Measurements from ENCODE around the gene OR2K2.
"Not testable (repeated sequence)": the region's sequence is repeated elsewhere in the genome, so short reads cannot be mapped to it uniquely, and the experiment has no call there.

OR2K2 gene

GRCh38 chr9:111297066-111297824 lies 32.8 kb downstream of the OR2K2 start:
- FAIRE-seq = no peak

GRCh38 chr9:111294691-111295451 lies 35.2 kb downstream of the OR2K2 start:
- FAIRE-seq = no peak

DNA sequence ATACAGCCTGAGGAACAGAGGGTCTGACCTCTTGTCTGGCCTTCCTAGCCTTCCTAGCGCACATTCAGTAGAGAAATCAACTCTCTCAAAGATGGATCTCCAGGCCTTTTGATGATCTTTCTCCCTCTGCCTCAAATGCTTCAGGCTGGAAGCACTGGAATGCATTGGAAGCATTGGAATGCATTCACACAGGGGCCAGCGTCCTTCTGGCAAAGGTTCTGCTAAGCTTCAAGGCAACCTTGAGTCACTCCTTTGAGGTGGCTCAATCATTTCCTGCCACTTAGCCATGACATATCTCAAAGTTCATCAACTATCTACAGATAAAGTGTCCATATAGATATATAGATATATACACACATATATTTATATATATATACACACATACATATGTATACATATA lies 42.9 kb downstream of the OR2K2 start:
- no peak for FAIRE-seq

DNA sequence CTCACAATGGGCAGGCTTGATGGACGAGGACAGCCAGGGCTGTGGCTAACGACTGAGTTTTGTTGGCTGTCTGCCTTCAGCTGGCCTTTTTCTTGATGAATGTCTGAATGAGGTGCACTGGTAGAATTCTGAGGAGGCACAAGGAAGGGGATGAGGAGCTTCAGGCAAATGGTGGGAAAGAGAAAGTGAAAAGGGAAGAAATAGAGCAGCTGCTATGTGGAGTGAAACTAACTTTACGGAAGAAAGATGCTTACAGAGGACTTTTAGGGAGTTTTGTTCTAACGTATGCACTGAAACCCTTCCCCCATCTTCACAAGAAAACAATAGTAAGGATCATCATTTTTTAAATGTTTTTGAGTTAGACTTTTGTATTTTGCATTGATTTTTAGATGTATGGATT lies 45.3 kb downstream of the OR2K2 start:
- no peak for FAIRE-seq

- FAIRE-seq = no peak
Measured at GRCh38 chr9:111282845-111283244, 47.2 kb downstream of the OR2K2 start.

- FAIRE-seq = not testable (repeated sequence)
Measured at GRCh38 chr9:111280795-111281194, 49.2 kb downstream of the OR2K2 start.

All from islet of Langerhans (tissue), 1 donor.